Sigmoid colon (tissue), 4 donors: ENCODE measurements around the gene ETV6.

Experiments used
- EP300 ChIP-seq, 4 donors: sonication (generic); formaldehyde crosslinking; IDR thresholded peaks; one replicate each; pipeline ENCODE4 v1.6.1; 2017; ENCODE audit warnings: antibody characterized with exemption in 4 of 4
- POLR2AphosphoS5 ChIP-seq, 4 donors: sonication (generic); formaldehyde crosslinking; IDR thresholded peaks; one replicate each; pipeline ENCODE4 v1.6.1; 2017; ENCODE audit warnings: antibody characterized with exemption in 4 of 4
- TF ChIP-seq, protein P1 (sequence below), 4 experiments: fragments of 450-650 bp in 3 of 4; fragments of 200-600 bp in 1 of 4; IDR thresholded peaks; one replicate each; pipeline ENCODE4 v1.5.1; 2016 to 2019; ENCODE audit warnings: antibody characterized with exemption in 4 of 4, mild to moderate bottlenecking in 3 of 4, moderate library complexity in 2 of 4

- TF ChIP-seq, protein P1, sequence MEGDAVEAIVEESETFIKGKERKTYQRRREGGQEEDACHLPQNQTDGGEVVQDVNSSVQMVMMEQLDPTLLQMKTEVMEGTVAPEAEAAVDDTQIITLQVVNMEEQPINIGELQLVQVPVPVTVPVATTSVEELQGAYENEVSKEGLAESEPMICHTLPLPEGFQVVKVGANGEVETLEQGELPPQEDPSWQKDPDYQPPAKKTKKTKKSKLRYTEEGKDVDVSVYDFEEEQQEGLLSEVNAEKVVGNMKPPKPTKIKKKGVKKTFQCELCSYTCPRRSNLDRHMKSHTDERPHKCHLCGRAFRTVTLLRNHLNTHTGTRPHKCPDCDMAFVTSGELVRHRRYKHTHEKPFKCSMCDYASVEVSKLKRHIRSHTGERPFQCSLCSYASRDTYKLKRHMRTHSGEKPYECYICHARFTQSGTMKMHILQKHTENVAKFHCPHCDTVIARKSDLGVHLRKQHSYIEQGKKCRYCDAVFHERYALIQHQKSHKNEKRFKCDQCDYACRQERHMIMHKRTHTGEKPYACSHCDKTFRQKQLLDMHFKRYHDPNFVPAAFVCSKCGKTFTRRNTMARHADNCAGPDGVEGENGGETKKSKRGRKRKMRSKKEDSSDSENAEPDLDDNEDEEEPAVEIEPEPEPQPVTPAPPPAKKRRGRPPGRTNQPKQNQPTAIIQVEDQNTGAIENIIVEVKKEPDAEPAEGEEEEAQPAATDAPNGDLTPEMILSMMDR (IDR thresholded peaks at IDR 0.05), result no peak
- no peak for TF ChIP-seq POLR2AphosphoS5 (IDR thresholded peaks at IDR 0.05)
- TF ChIP-seq EP300 (IDR thresholded peaks at IDR 0.05), result no peak
Measured at GRCh38 chr12:11872055-11872454, 222.6 kb downstream of the ETV6 start.
